HG02970 (cell line): ENCODE results near the gene TTLL5.
A peak's percentile ranks its signal among the peaks of the same experiment; 100 is the strongest.

ENCODE experiments used
- ATAC-seq: cut with Tn5 transposase; IDR thresholded peaks from one replicate; pipeline ENCODE4 v1.9.1; 2021; ENCODE audit warnings: mild to moderate bottlenecking, moderate library complexity, moderate number of reproducible peaks; ENCODE audit not compliant: unreplicated experiment, low FRiP score

The TTLL5 gene

GRCh38 chr14:75660630-75661498, at the start of gene TTLL5, which contains the start of gene ERG28:
Gene TTLL5 (plus strand): TSS chr14:75661246. CDS start chr14:75663150, 1,904 bp downstream.
Gene ERG28 (minus strand): TSS chr14:75660876. CDS start chr14:75657502, 3,374 bp downstream.
- peak; percentile 95 for ATAC-seq

- ATAC-seq, result no peak
These were observed 48.9 kb upstream of the TTLL5 start for GRCh38 chr14:75612157-75612556.

- ATAC-seq, result no peak
These were observed 46.9 kb upstream of the TTLL5 start for GRCh38 chr14:75614179-75614578.

GRCh38 chr14:75615200-75615599, 45.8 kb upstream of the TTLL5 start:
- no peak for ATAC-seq

- no peak for ATAC-seq
These were observed 41.5 kb upstream of the TTLL5 start for GRCh38 chr14:75619548-75619947.

GRCh38 chr14:75625034-75625433, 36.0 kb upstream of the TTLL5 start:
- no peak for ATAC-seq

- no peak for ATAC-seq
These were observed 34.6 kb upstream of the TTLL5 start for GRCh38 chr14:75626396-75626795.

- ATAC-seq, result no peak
These were observed 34.2 kb upstream of the TTLL5 start for GRCh38 chr14:75626863-75627262.

GRCh38 chr14:75627406-75627805, 33.6 kb upstream of the TTLL5 start:
- no peak for ATAC-seq

- ATAC-seq, result no peak
These were observed 32.2 kb upstream of the TTLL5 start for GRCh38 chr14:75628816-75629215.

- ATAC-seq, result no peak
These were observed 30.2 kb upstream of the TTLL5 start for GRCh38 chr14:75630695-75631452.

GRCh38 chr14:75631453-75631831, 29.6 kb upstream of the TTLL5 start:
- ATAC-seq, result no peak

GRCh38 chr14:75634848-75635247, 26.2 kb upstream of the TTLL5 start:
- ATAC-seq, result no peak

- no peak for ATAC-seq
These were observed 24.9 kb upstream of the TTLL5 start for GRCh38 chr14:75636100-75636692.

GRCh38 chr14:75640876-75641275, 20.2 kb upstream of the TTLL5 start:
- ATAC-seq, result no peak

- no peak for ATAC-seq
These were observed 17.1 kb upstream of the TTLL5 start for GRCh38 chr14:75643985-75644384.

- no peak for ATAC-seq
These were observed 16.0 kb upstream of the TTLL5 start for GRCh38 chr14:75645056-75645455.

GRCh38 chr14:75646762-75647161, 14.3 kb upstream of the TTLL5 start:
- ATAC-seq, result no peak

GRCh38 chr14:75647640-75648039, 13.4 kb upstream of the TTLL5 start:
- ATAC-seq, result no peak

- ATAC-seq, result no peak
These were observed 12.8 kb upstream of the TTLL5 start for GRCh38 chr14:75648066-75648838.
